Stimulated activated CD8-positive, alpha-beta memory T cell treated with anti-CD3 and anti-CD28 coated beads, Interleukin-15, amount 100 ng/mL, for 4 hours (primary cell): Measurements from ENCODE around the gene HTR3C.
"Not testable (repeated sequence)": the region's sequence is repeated elsewhere in the genome, so short reads cannot be mapped to it uniquely, and the experiment has no call there.

Experiments
- DNase-seq, 2 donors: peaks; one replicate each; pipeline ENCODE4 v3.0.0-alpha.2; 2020; ENCODE audit warnings: low read depth in 2 of 2

Gene HTR3C

GRCh38 chr3:184030536-184030935 is 22.3 kb upstream of the HTR3C start:
- DNase-seq: no peak

- no peak for DNase-seq
These were observed 21.6 kb upstream of the HTR3C start, which contains the start of gene HTR3D for GRCh38 chr3:184031187-184031792. Gene HTR3D (plus strand): TSS chr3:184031742. CDS start chr3:184031742, 0 bp downstream.

GRCh38 chr3:184037816-184038215 is 15.0 kb upstream of the HTR3C start:
- DNase-seq: no peak

- DNase-seq: not testable (repeated sequence)
These were observed 14.5 kb upstream of the HTR3C start for GRCh38 chr3:184038307-184038706.

GRCh38 chr3:184039414-184039813 is 13.4 kb upstream of the HTR3C start:
- no peak for DNase-seq

GRCh38 chr3:184040010-184040409 is 12.8 kb upstream of the HTR3C start:
- no peak for DNase-seq

GRCh38 chr3:184042617-184043016 is 10.2 kb upstream of the HTR3C start:
- no peak for DNase-seq

- no peak for DNase-seq
These were observed 6.9 kb upstream of the HTR3C start for GRCh38 chr3:184045995-184046394.

- no peak for DNase-seq
These were observed 2.5 kb upstream of the HTR3C start for GRCh38 chr3:184050217-184050847.

- no peak for DNase-seq
These were observed 5.2 kb downstream of the HTR3C start for GRCh38 chr3:184058029-184058428.

GRCh38 chr3:184059424-184059823 is 6.6 kb downstream of the HTR3C start:
- no peak for DNase-seq

GRCh38 chr3:184062637-184063036 is 9.8 kb downstream of the HTR3C start:
- DNase-seq: no peak

GRCh38 chr3:184066211-184066610 is 13.4 kb downstream of the HTR3C start:
- DNase-seq: no peak

GRCh38 chr3:184067573-184068055 is 14.8 kb downstream of the HTR3C start:
- no peak for DNase-seq

- no peak for DNase-seq
These were observed 15.5 kb downstream of the HTR3C start for GRCh38 chr3:184068344-184068743.

GRCh38 chr3:184071142-184071541 is 18.3 kb downstream of the HTR3C start:
- not testable (repeated sequence) for DNase-seq

- DNase-seq: no peak
These were observed 20.8 kb downstream of the HTR3C start for GRCh38 chr3:184073621-184074020.

GRCh38 chr3:184075901-184076300 is 23.1 kb downstream of the HTR3C start:
- DNase-seq: no peak

GRCh38 chr3:184077881-184078280 is 25.0 kb downstream of the HTR3C start:
- no peak for DNase-seq

- DNase-seq: no peak
These were observed 26.0 kb downstream of the HTR3C start for GRCh38 chr3:184078851-184079250.

- no peak for DNase-seq
These were observed 28.4 kb downstream of the HTR3C start for GRCh38 chr3:184081116-184081830.

- no peak for DNase-seq
These were observed 29.2 kb downstream of the HTR3C start for GRCh38 chr3:184082034-184082433.

GRCh38 chr3:184082465-184082864 is 29.6 kb downstream of the HTR3C start:
- no peak for DNase-seq
